Small intestine (tissue), 16 donors: Measurements from ENCODE around the gene CNPY3. TPM values are rescaled to one million over a fixed set of nuclear protein-coding genes. Genes with fewer than 3 reads are reported as not detected.
A peak's percentile ranks its signal among the peaks of the same experiment; 100 is the strongest.
"Not testable (repeated sequence)": the region's sequence is repeated elsewhere in the genome, so short reads cannot be mapped to it uniquely, and the experiment has no call there.

ENCODE experiments used
- DNase-seq, 2 donors: peaks; one replicate each; pipeline versions ENCODE4 v3.0.0 to v3.0.0-alpha.2; 2013
- FAIRE-seq: peaks from 2 replicates; lab custom pipeline; 2012; peaks lifted over from hg19 to GRCh38; lab: Jason Lieb, UNC
- H3K27ac ChIP-seq, 3 donors: one replicate each; pipeline ENCODE4 v1.5.1; 2013; ENCODE audit warnings: low read length in 2 of 3, mild to moderate bottlenecking in 2 of 3, control low read depth in 1 of 3, inconsistent platforms in 1 of 3, low read depth in 1 of 3, moderate library complexity in 1 of 3
- H3K27me3 ChIP-seq, 3 donors: one replicate each; pipeline ENCODE4 v1.6.1; 2013; ENCODE audit warnings: low read length in 3 of 3, inconsistent platforms in 1 of 3; ENCODE audit not compliant: control insufficient read depth in 3 of 3, insufficient read depth in 3 of 3
- H3K36me3 ChIP-seq, 3 donors: one replicate each; pipeline ENCODE4 v1.6.1; 2013; ENCODE audit warnings: low read length in 3 of 3, inconsistent platforms in 1 of 3, low read depth in 1 of 3, mild to moderate bottlenecking in 1 of 3, moderate library complexity in 1 of 3; ENCODE audit not compliant: control insufficient read depth in 3 of 3, insufficient read depth in 2 of 3
- H3K4me1 ChIP-seq, 3 donors: one replicate each; pipeline ENCODE4 v1.6.1; 2013; ENCODE audit warnings: low read length in 2 of 3, inconsistent platforms in 1 of 3, low read depth in 1 of 3, mild to moderate bottlenecking in 1 of 3, moderate library complexity in 1 of 3; ENCODE audit not compliant: control insufficient read depth in 3 of 3, insufficient read depth in 2 of 3
- H3K4me3 ChIP-seq, 3 donors: one replicate each; pipeline ENCODE4 v1.5.1; 2013; ENCODE audit warnings: low read length in 3 of 3, control low read depth in 1 of 3, inconsistent platforms in 1 of 3, low read depth in 1 of 3, mild to moderate bottlenecking in 1 of 3, moderate library complexity in 1 of 3
- H3K9me3 ChIP-seq, 2 donors: one replicate each; pipeline ENCODE4 v1.6.1; 2013; ENCODE audit warnings: low read depth in 1 of 2, low read length in 1 of 2; ENCODE audit not compliant: control insufficient read depth in 2 of 2, insufficient read depth in 1 of 2
- WGBS, 3 donors: extraction: QIAGEN DNeasy Blood & Tissue Kit; methylation state at CpG; one replicate each; pipeline ENCODE4 v1.1.7; 2013; 5-methylcytosine and 5-hydroxymethylcytosine counted together
- long read RNA-seq, 10 donors: transcript quantifications; one replicate each; lab custom pipeline, GENCODE V29; 2026
- polyA plus RNA-seq, 4 donors: library from polyadenylated mRNA; stranded (reverse) in 3 of 4; unstranded in 1 of 4; fragments of 200-250 nt in 3 of 4; fragments of 120-200 nt in 1 of 4; gene quantifications; one replicate each; pipeline versions ENCODE4 v1.2.1 to v1.2.3, GENCODE V29; 2013
- donor health status: healthy with polysubstance abuse.
- donor health status: control.
- donor health status: control.
- donor health status: Bipolar disorder and iron deficiency.
- donor health status: healthy.

The CNPY3 gene
- 10 to 100 TPM in 3 of 4 donors, 1 to 10 TPM in 1; 8.7 to 57.3 (median 25.3) TPM for polyA plus RNA-seq
- long read RNA-seq, donor 1, transcript CNPY3-201 (6 exons, 1,704 nt) = major isoform, 57 of 84 reads
- long read RNA-seq, donor 1, partial matches to known transcripts = 27 of 84 reads
- long read RNA-seq, donor 1, other reads (novel, unspliced or antisense) = 0 of 84 reads
- long read RNA-seq, donor 2, transcript CNPY3-201 (6 exons, 1,704 nt) = major isoform, 13 of 13 reads
- long read RNA-seq, donor 2, partial matches to known transcripts = 0 of 13 reads
- long read RNA-seq, donor 2, other reads (novel, unspliced or antisense) = 0 of 13 reads
- long read RNA-seq, donor 3, transcript CNPY3-201 (6 exons, 1,704 nt) = major isoform, 20 of 26 reads
- long read RNA-seq, donor 3, partial matches to known transcripts = 6 of 26 reads
- long read RNA-seq, donor 3, other reads (novel, unspliced or antisense) = 0 of 26 reads
- long read RNA-seq, donor 4, partial matches to known transcripts = 0 of 1 reads
- long read RNA-seq, donor 4, other reads (novel, unspliced or antisense) = 0 of 1 reads
- long read RNA-seq, donor 5, partial matches to known transcripts = 0 of 3 reads
- long read RNA-seq, donor 5, other reads (novel, unspliced or antisense) = 0 of 3 reads
- long read RNA-seq, donor 6, transcript CNPY3-201 (6 exons, 1,704 nt) = major isoform, 16 of 28 reads
- long read RNA-seq, donor 6, partial matches to known transcripts = 12 of 28 reads
- long read RNA-seq, donor 6, other reads (novel, unspliced or antisense) = 0 of 28 reads
- long read RNA-seq, donor 7, transcript CNPY3-201 (6 exons, 1,704 nt) = major isoform, 24 of 33 reads
- long read RNA-seq, donor 7, partial matches to known transcripts = 9 of 33 reads
- long read RNA-seq, donor 7, other reads (novel, unspliced or antisense) = 0 of 33 reads
- long read RNA-seq, donor 8, partial matches to known transcripts = 0 of 3 reads
- long read RNA-seq, donor 8, other reads (novel, unspliced or antisense) = 0 of 3 reads
- long read RNA-seq, donor 9, transcript CNPY3-201 (6 exons, 1,704 nt) = major isoform, 7 of 12 reads
- long read RNA-seq, donor 9, partial matches to known transcripts = 5 of 12 reads
- long read RNA-seq, donor 9, other reads (novel, unspliced or antisense) = 0 of 12 reads
- long read RNA-seq, donor 10, transcript CNPY3-201 (6 exons, 1,704 nt) = major isoform, 24 of 40 reads
- long read RNA-seq, donor 10, partial matches to known transcripts = 10 of 40 reads
- long read RNA-seq, donor 10, other reads (novel, unspliced or antisense) = 6 of 40 reads

- Histone ChIP-seq H3K9me3 (no peaks in the 10 kb centered on the region), H3K4me1 (peaks cover 2 to 19% (median 4%) of the 10 kb centered on the region in 3 donors), H3K4me3 (peak within 1 kb of the TSS; percentile 69 to 88 (median 77)), H3K27ac (peak within 1 kb of the TSS; percentile 79 to 99 (median 87)), H3K36me3 (peaks cover 0 to 17% (median 0%) of the 10 kb centered on the region in 3 donors), H3K27me3 (peaks cover 0 to 3% (median 0%) of the 10 kb centered on the region in 3 donors)
- 0 to 1% (median 0%) methylated on average over 49 to 63 of the region's 63 CpGs for WGBS, 3 donors
- DNase-seq (peak; percentile 97), FAIRE-seq (no peak)
These were observed at the start of gene CNPY3 for GRCh38 chr6:42928986-42929820. TSS of gene CNPY3 (plus strand) at chr6:42929480. CDS start at chr6:42929571, 91 bp downstream.

- 1 to 8% (median 4%) methylated on average over 25 of the region's 25 CpGs for WGBS, 3 donors
These were observed 49.0 kb upstream of the CNPY3 start for GRCh38 chr6:42880240-42880817.

GRCh38 chr6:42880871-42881270, 48.4 kb upstream of the CNPY3 start:
- Histone ChIP-seq H3K4me3 (peak overlapping the region in 2 of 3 donors; percentile 79 to 90), H3K36me3 (peaks cover 11 to 39% (median 19%) of the 10 kb centered on the region in 3 donors)
- H3K9me3 ChIP-seq, FAIRE-seq, H3K27ac ChIP-seq, H3K27me3 ChIP-seq, DNase-seq, H3K4me1 ChIP-seq: not testable (repeated sequence)
- WGBS, 3 donors = 62 to 84% (median 76%) methylated on average over 11 to 12 of the region's 12 CpGs

More at GRCh38 chr6:42880240-42880817, 49.0 kb upstream of the CNPY3 start:
- not testable (repeated sequence) for DNase-seq, H3K27me3 ChIP-seq, FAIRE-seq, H3K9me3 ChIP-seq, H3K4me1 ChIP-seq
- H3K4me3 ChIP-seq = peak overlapping the region; percentile 55 to 90 (median 79)
- H3K27ac ChIP-seq = peak overlapping the region; percentile 71 to 98 (median 83)
- peaks cover 6 to 34% (median 15%) of the 10 kb centered on the region in 3 donors for H3K36me3 ChIP-seq

GRCh38 chr6:42885702-42886101, 43.6 kb upstream of the CNPY3 start:
- Histone ChIP-seq H3K4me1 (peaks cover 0 to 4% (median 2%) of the 10 kb centered on the region in 3 donors), H3K9me3 (no peaks in the 10 kb centered on the region), H3K27me3 (no peaks in the 10 kb centered on the region), H3K4me3 (no peak overlapping the region), H3K27ac (no peak overlapping the region), H3K36me3 (peaks cover 12 to 53% (median 21%) of the 10 kb centered on the region in 3 donors)
- no peak for DNase-seq
- 69 to 85% (median 78%) methylated on average over 4 of the region's 4 CpGs for WGBS, 3 donors
- FAIRE-seq = no peak

GRCh38 chr6:42888201-42888600, 41.1 kb upstream of the CNPY3 start:
- H3K4me3 ChIP-seq, DNase-seq, H3K27me3 ChIP-seq, H3K27ac ChIP-seq, H3K9me3 ChIP-seq, FAIRE-seq: not testable (repeated sequence)
- WGBS, 3 donors = 85 to 93% (median 88%) methylated on average over 4 of the region's 4 CpGs
- H3K4me1 ChIP-seq = peaks cover 0 to 11% (median 0%) of the 10 kb centered on the region in 3 donors
- peaks cover 12 to 32% (median 20%) of the 10 kb centered on the region in 3 donors for H3K36me3 ChIP-seq

- FAIRE-seq (no peak), DNase-seq (no peak)
- H3K4me1 ChIP-seq = peaks cover 0 to 23% (median 0%) of the 10 kb centered on the region in 3 donors
- H3K36me3 ChIP-seq = peaks cover 7 to 25% (median 7%) of the 10 kb centered on the region in 3 donors
- 46 to 49% (median 46%) methylated on average over 4 of the region's 4 CpGs for WGBS, 3 donors
- H3K9me3 ChIP-seq = no peaks in the 10 kb centered on the region
- peak overlapping the region in 2 of 3 donors; percentile 64 to 97 for H3K4me3 ChIP-seq
- no peaks in the 10 kb centered on the region for H3K27me3 ChIP-seq
- peak overlapping the region in 1 of 3 donors; percentile 96 for H3K27ac ChIP-seq
These were observed 39.5 kb upstream of the CNPY3 start for GRCh38 chr6:42889815-42890214.
